ENCODE measurements around the gene WDR83. TPM values are rescaled to one million over a fixed set of nuclear protein-coding genes. Genes with fewer than 3 reads are reported as not detected.

Gene WDR83
- total and polyA plus RNA-seq, 4 donors: 7.9 to 15.8 (median 11.8) TPM

DNA sequence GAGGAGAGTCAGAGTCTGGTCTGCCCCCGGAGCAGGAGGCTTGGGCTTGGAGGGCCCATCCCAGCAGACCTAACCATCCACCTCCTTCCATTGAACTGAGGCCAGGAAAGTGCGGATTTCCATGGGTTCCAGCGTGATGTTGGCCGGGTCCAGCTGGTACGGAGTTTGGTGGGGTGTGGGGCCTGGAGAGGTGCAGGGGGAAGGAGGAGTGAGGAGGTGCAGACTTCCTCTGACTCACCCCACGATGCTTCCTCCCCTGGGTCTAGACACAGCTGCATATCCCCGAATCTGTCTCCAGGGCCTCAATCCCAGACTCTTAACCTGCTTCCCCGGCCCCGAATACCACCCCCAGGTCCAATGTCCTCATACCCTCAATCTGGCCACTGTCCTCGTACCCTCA is 20.1 kb upstream of the WDR83 start:
- H3K9me3 ChIP-seq (ENCODE audit: control insufficient read depth in 4 of 4, insufficient read depth in 3 of 4, low read length in 3 of 4): no peaks in the 10 kb centered on the region
- 77 to 83% methylated on average over 10 of the region's 10 CpGs for WGBS, 2 donors
- DNase-seq (no peak), ATAC-seq (ENCODE audit: insufficient read depth, low FRiP score) (no peak)
- no peak overlapping the region for H3K9ac ChIP-seq (ENCODE audit: insufficient read depth in 1 of 2, low read length in 2 of 2)
- no peak overlapping the region for H3K4me3 ChIP-seq
- TF ChIP-seq, protein P1, sequence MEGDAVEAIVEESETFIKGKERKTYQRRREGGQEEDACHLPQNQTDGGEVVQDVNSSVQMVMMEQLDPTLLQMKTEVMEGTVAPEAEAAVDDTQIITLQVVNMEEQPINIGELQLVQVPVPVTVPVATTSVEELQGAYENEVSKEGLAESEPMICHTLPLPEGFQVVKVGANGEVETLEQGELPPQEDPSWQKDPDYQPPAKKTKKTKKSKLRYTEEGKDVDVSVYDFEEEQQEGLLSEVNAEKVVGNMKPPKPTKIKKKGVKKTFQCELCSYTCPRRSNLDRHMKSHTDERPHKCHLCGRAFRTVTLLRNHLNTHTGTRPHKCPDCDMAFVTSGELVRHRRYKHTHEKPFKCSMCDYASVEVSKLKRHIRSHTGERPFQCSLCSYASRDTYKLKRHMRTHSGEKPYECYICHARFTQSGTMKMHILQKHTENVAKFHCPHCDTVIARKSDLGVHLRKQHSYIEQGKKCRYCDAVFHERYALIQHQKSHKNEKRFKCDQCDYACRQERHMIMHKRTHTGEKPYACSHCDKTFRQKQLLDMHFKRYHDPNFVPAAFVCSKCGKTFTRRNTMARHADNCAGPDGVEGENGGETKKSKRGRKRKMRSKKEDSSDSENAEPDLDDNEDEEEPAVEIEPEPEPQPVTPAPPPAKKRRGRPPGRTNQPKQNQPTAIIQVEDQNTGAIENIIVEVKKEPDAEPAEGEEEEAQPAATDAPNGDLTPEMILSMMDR (IDR thresholded peaks at IDR 0.05; ENCODE audit: control extremely low read depth, extremely low read depth): no peak
- H3K36me3 ChIP-seq (ENCODE audit: control insufficient read depth in 4 of 4, insufficient read depth in 4 of 4, low read length in 4 of 4): peaks cover 0 to 8% (median 1%) of the 10 kb centered on the region in 4 donors
- no peak overlapping the region for H3K27ac ChIP-seq (ENCODE audit: low read depth in 1 of 2, low read length in 1 of 2)
- H3K4me1 ChIP-seq (ENCODE audit: control insufficient read depth in 5 of 5, insufficient read depth in 5 of 5, low read length in 5 of 5): peaks cover 0 to 5% (median 0%) of the 10 kb centered on the region in 5 donors
- no peaks in the 10 kb centered on the region for H3K27me3 ChIP-seq (ENCODE audit: control insufficient read depth in 3 of 3, insufficient read depth in 3 of 3, low read length in 2 of 3)

DNA sequence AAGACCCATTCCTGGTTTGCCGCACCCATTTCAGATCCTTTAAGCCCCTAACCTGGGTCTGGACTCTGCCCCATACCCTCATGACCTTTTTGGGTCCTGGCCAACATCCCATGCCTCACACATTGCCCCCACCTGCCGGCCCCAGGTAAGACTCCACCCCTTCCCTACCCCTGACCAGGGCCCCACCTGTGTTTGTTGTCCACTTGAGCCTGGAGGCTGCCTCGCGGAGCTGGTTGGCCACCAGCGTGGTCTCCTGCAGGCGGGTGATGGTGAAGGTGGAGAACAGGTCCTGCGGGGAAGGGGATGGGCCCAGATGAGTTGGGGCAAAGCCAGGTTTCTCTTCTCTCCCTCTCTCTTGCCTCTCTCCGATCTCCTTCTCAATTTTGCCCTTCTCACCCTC is 19.6 kb upstream of the WDR83 start:
- no peak overlapping the region for H3K9ac ChIP-seq (ENCODE audit: insufficient read depth in 1 of 2, low read length in 2 of 2)
- peaks cover 0 to 8% (median 1%) of the 10 kb centered on the region in 4 donors for H3K36me3 ChIP-seq (ENCODE audit: control insufficient read depth in 4 of 4, insufficient read depth in 4 of 4, low read length in 4 of 4)
- no peaks in the 10 kb centered on the region for H3K27me3 ChIP-seq (ENCODE audit: control insufficient read depth in 3 of 3, insufficient read depth in 3 of 3, low read length in 2 of 3)
- 62 to 80% methylated on average over 8 of the region's 8 CpGs for WGBS, 2 donors
- H3K4me3 ChIP-seq: no peak overlapping the region
- peaks cover 0 to 5% (median 0%) of the 10 kb centered on the region in 5 donors for H3K4me1 ChIP-seq (ENCODE audit: control insufficient read depth in 5 of 5, insufficient read depth in 5 of 5, low read length in 5 of 5)
- TF ChIP-seq, protein P1 (IDR thresholded peaks at IDR 0.05; ENCODE audit: control extremely low read depth, extremely low read depth): no peak
- peak in 2 of 3 donors; percentile 20 to 24 for DNase-seq
- no peak overlapping the region for H3K27ac ChIP-seq (ENCODE audit: low read depth in 1 of 2, low read length in 1 of 2)
- no peaks in the 10 kb centered on the region for H3K9me3 ChIP-seq (ENCODE audit: control insufficient read depth in 4 of 4, insufficient read depth in 3 of 4, low read length in 3 of 4)
- ATAC-seq (ENCODE audit: insufficient read depth, low FRiP score): no peak

DNA sequence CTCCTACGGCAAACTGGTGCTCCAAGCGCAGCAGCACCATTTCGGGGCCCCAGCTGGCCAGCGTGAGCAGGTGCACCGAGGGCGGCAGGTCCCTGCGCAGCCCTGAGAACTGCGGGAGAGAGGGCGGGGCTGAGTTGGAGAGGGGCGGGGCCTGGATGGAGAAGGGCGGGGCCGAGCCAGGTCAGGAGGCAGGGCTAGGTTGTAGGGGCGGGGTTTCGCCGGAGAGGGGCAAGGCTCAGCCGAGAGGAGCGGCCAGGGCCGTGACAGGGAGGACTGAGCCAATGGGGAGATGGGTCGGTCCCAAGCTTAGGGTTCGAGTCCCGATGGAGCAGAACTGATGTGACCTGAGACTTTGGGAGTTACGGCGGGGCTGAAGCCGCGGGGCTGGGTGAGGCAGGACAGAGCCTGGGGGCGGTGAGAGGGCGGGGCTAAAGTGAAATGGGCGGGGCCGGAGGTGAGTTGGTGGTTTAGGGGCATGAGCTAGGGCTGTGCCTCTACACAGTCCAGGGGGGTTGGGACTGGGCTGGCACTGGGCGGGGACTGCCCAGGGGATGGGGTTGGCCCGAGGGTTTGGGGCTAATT is 19.0 kb upstream of the WDR83 start:
- WGBS, 2 donors: 22 to 30% methylated on average over 29 to 31 of the region's 31 CpGs
- no peak overlapping the region for H3K9ac ChIP-seq (ENCODE audit: insufficient read depth in 1 of 2, low read length in 2 of 2)
- peaks cover 0 to 5% (median 0%) of the 10 kb centered on the region in 5 donors for H3K4me1 ChIP-seq (ENCODE audit: control insufficient read depth in 5 of 5, insufficient read depth in 5 of 5, low read length in 5 of 5)
- no peaks in the 10 kb centered on the region for H3K27me3 ChIP-seq (ENCODE audit: control insufficient read depth in 3 of 3, insufficient read depth in 3 of 3, low read length in 2 of 3)
- ATAC-seq (ENCODE audit: insufficient read depth, low FRiP score) (peak; percentile 91), DNase-seq (peak; percentile 40 to 77 (median 53))
- no peak overlapping the region for H3K4me3 ChIP-seq
- H3K27ac ChIP-seq (ENCODE audit: low read depth in 1 of 2, low read length in 1 of 2): no peak overlapping the region
- peaks cover 0 to 9% (median 1%) of the 10 kb centered on the region in 4 donors for H3K36me3 ChIP-seq (ENCODE audit: control insufficient read depth in 4 of 4, insufficient read depth in 4 of 4, low read length in 4 of 4)
- TF ChIP-seq, protein P1 (IDR thresholded peaks at IDR 0.05; ENCODE audit: control extremely low read depth, extremely low read depth): no peak
- no peaks in the 10 kb centered on the region for H3K9me3 ChIP-seq (ENCODE audit: control insufficient read depth in 4 of 4, insufficient read depth in 3 of 4, low read length in 3 of 4)
